Measurements from ENCODE around the gene SLC8A1.

Gene SLC8A1

DNA sequence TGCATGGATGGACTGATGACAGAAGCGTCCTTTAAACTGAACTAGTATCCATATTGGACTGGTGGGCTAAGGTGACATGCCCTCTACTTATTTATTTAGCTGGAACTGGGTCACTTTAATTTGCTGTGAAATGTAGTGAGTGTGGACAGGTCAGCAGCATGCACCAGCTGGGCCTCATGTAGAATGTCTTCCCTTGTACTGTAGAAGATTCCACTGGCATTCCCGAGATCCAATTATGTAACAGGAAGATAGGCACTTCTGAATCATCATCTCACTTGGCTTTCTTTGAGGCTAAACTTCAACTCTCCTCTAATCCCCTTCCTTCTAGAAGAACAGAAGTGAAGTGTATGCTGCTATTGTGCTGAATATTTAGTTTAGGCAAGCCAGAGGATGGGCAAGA, 296.2 kb downstream of the SLC8A1 start:
- DNase-seq (ENCODE audit: low read depth), result no peak

DNA sequence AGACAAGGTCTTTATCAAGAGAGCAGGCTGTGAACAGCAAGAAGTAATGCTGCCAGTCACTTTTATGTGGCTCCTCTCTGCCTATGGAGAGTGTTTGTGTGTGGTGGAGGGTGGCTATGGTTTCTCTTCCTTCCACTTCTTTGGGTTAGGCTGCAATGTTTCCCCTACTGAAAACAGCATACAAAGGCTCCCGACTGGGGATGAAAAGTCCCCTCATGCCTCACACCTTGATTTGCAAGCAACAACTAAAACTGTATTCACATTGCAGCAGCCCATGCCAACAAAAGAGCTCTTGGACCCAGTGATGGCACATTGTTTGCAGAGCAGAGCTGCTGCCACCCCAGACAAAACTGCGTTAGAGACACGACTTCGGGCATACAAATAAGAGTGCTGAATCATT, 301.6 kb downstream of the SLC8A1 start:
- no peak for DNase-seq (ENCODE audit: low read depth)

GRCh38 chr2:40148334-40148733, 303.6 kb downstream of the SLC8A1 start:
- DNase-seq (ENCODE audit: low read depth), result no peak

DNA sequence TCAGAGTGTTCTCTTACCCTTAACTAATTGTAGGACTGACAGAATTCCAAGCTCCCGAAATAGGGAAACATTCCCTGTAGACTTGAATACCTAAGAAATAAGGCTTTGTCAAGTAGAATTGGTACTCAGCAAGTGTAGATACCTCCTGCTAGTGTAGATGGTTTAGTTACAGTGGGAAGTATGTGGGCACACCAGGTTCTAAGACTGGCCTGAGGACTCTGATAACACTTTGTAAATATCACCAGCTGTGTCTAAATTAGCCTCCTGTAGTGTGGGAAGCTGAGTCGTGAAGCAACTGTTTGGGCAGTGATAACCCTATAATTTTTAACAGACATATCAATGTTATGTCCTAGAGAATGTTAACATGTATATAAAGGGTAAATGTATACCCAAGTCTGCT, 304.5 kb downstream of the SLC8A1 start:
- no peak for DNase-seq (ENCODE audit: low read depth)

GRCh38 chr2:40144022-40144421, 307.9 kb downstream of the SLC8A1 start:
- DNase-seq (ENCODE audit: low read depth), result no peak

DNA sequence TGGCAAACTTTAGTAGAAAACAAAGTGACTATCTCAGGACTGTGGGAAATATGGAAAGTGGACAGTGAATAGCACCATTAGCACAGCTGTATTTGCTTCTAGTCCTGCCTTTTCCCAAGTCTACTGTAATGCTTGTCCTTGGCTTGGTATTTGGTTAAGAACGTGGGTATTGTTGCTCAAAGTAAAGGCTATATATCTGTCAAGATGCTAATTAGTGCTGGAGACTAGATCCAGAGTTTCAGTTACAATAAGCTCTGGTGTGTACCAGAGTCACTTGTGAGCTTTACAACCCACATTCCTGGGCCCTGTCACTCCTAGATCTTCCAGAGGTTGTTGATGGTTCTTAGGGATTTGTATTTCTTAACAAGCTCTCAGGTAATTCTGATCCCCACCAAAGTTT, 313.6 kb downstream of the SLC8A1 start:
- no peak for DNase-seq (ENCODE audit: low read depth)

- no peak for DNase-seq (ENCODE audit: low read depth)
Measured at GRCh38 chr2:40131081-40131704, 320.7 kb downstream of the SLC8A1 start.

- DNase-seq (ENCODE audit: low read depth), result no peak
Measured at GRCh38 chr2:40130251-40130994, 321.5 kb downstream of the SLC8A1 start.

- DNase-seq (ENCODE audit: low read depth), result no peak
Measured at GRCh38 chr2:40129725-40130124, 322.2 kb downstream of the SLC8A1 start.

DNA sequence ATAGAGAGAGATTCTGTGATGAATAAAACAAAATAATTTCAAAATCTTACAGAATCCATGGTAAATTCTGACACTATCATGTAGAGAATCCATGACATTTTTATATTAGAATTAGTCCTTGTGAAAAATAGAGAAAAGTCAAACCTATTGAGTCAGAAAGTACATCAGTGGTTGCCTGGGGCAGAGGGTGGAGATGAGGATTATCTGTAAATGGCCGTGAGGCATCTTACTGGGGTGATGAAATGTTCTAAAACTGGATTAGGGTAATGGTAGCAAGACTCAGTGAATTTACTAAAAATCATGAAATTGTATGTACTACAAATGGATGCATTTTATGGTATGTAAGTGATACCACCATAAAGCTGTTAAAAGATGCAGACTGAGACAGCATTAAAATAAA, 323.1 kb downstream of the SLC8A1 start:
- peak; percentile 23 for DNase-seq (ENCODE audit: low read depth)

DNA sequence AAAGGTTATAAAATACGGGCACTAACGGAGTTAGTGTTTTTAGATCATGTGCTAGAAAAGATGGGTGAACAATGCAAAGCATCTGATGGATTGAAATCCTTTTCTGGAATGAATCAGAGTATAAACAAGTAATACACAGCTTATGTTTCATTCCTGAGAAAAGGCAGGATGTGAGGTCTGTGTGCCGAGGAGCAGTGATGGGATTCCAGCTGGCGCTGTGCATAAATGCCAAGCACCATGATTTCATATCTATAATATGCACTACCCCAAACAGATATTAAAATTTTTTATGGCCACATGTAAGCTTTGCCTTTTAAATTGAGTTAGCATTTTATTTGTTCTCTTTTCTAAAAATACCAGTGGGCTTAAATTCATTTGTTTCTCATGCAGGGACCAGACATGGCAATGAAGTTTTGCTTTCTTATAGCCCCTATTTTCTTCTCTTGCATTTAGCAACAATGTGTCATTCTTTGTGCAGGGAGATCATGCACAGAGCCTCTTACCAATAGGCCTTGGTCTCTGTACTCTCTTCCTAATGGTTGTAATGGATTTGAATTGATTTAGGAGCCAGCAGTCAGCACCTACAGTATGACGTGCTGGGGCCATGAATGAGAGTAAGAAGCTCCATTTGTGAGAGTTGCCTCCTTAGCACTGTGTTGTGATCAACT, 323.9 kb downstream of the SLC8A1 start:
- peak; percentile 74 for DNase-seq (ENCODE audit: low read depth)

DNA sequence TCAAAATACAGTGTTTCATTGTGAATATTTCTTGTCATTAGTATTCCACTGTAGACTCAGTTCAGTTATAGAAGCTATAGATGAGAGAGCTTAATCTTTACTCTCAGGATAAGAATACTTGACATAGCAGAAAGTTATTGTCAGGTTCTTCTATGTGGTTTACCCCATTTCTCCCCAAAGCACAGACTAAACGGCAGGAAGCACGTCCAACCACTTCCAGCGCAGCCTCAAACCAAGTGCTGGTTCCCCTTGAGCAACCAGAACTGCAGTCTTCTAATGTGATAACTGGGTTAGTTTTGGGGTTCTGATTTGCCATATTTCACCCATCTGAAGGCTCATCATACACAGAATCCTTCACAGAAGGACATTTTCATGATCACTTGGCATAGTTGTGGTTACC, 324.7 kb downstream of the SLC8A1 start:
- DNase-seq (ENCODE audit: low read depth), result no peak

DNA sequence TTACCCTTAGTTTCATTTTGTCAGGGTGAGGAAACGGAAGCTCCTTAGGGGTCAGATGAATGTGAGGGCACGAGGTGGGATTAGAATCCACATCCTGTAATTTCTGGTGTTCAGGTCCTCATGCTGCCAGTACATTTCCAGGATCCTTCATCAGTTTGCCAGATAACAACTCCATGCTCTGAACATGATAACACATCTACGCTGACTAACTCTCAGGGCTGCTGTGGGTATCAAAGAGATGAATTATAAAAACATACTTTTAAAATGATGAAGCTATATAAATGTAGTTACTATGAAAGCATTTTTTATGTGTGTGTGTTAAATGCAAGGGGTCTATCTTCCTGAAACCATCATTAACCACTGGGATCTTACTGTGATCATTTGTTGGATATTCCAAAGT, 325.9 kb downstream of the SLC8A1 start:
- no peak for DNase-seq (ENCODE audit: low read depth)

- no peak for DNase-seq (ENCODE audit: low read depth)
Measured at GRCh38 chr2:40123746-40124145, 328.1 kb downstream of the SLC8A1 start.

DNA sequence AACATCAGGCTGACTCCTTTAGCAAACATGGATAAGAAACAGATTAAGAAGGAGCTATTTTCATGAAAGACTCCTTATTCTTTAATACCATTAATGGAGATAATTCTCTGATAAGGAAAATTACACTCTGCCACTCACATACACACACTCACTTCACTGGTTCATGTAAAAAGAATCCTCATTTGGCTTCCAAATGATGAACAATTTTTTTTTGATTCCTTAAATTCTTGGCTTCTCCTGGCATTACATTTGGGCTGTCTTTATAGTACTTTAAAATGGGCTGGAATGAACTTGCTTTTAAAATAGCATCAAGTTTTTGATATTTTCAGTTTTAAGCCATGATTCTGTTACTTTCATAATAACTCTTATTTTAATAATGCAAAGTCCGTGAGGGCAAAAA, 328.6 kb downstream of the SLC8A1 start:
- DNase-seq (ENCODE audit: low read depth), result no peak

- no peak for DNase-seq (ENCODE audit: low read depth)
Measured at GRCh38 chr2:40120957-40121356, 330.9 kb downstream of the SLC8A1 start.

- no peak for DNase-seq (ENCODE audit: low read depth)
Measured at GRCh38 chr2:40120026-40120425, 331.9 kb downstream of the SLC8A1 start.

GRCh38 chr2:40118622-40119021, 333.3 kb downstream of the SLC8A1 start:
- no peak for DNase-seq (ENCODE audit: low read depth)

DNA sequence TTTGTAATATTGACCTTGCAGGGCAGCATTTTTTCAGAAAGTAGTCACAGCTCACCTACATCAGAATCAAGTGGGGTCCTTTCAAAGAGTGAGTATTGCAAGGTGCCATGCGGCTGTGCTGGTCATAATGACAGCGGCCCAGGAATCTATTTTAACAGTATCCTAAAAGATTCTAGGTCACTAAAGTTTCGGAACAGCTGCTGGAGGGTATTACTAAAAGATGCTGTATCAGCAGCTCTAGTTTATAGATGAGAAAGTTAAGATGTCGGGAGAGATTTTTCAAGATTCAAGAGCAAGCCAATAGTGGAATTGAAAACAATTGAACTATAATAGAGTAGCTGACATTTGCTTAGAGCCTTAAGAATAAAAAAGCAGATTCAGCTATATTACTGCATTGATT, 336.0 kb downstream of the SLC8A1 start:
- no peak for DNase-seq (ENCODE audit: low read depth)

- DNase-seq (ENCODE audit: low read depth), result no peak
Measured at GRCh38 chr2:40115348-40115747, 336.5 kb downstream of the SLC8A1 start.

- DNase-seq (ENCODE audit: low read depth), result no peak
Measured at GRCh38 chr2:40113997-40114396, 337.9 kb downstream of the SLC8A1 start.

GRCh38 chr2:40113272-40113968, 338.5 kb downstream of the SLC8A1 start:
- peak; percentile 44 for DNase-seq (ENCODE audit: low read depth)

GRCh38 chr2:40109381-40109780, 342.5 kb downstream of the SLC8A1 start:
- DNase-seq (ENCODE audit: low read depth), result no peak

Data from ELR (cell line).